ENCODE results near the gene DCST2.

Gene DCST2

DNA sequence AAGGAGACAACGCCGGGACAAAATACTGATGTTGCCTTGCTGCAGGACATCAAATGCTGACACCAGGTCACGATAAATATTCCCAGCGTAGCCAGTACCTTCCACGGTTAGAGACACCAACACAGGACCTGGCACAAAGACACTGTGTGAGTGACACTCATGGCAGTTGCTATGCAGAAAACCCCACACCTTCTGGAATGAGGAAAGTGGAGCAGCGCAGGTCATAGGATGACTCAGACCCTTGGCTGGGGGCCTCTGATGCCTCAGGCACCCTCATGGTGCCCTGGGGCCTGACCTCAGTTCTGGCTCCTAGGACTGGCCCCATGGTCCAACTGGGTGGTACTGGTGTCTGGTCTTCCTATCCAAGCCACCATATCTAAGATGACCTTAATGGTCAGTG, 7.0 kb downstream of the DCST2 start:
- DNase-seq (ENCODE audit: low spot score) = no peak

- no peak for DNase-seq (ENCODE audit: low spot score)
Observed at GRCh38 chr1:155026154-155026553, 7.4 kb downstream of the DCST2 start.

- DNase-seq (ENCODE audit: low spot score) = no peak
Observed at GRCh38 chr1:155024315-155024714, 9.3 kb downstream of the DCST2 start.

GRCh38 chr1:155023627-155024026, 10.0 kb downstream of the DCST2 start:
- no peak for DNase-seq (ENCODE audit: low spot score)

DNA sequence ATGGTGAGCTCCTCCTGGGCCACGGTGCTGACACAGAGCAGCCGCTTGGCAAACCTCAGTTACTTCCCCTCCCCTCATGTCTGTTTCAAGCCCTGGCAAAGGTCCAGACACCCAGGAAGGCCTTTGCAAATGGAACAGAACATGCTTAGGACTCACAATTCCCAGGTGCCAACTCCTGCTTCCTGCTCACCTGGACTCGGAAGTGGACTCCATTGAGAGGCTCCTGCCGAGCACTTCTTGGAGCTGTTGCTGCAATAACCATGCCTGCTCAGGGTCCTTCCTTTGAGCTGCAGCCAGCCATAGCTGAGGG, 10.7 kb downstream of the DCST2 start:
- no peak for DNase-seq (ENCODE audit: low spot score)

DNA sequence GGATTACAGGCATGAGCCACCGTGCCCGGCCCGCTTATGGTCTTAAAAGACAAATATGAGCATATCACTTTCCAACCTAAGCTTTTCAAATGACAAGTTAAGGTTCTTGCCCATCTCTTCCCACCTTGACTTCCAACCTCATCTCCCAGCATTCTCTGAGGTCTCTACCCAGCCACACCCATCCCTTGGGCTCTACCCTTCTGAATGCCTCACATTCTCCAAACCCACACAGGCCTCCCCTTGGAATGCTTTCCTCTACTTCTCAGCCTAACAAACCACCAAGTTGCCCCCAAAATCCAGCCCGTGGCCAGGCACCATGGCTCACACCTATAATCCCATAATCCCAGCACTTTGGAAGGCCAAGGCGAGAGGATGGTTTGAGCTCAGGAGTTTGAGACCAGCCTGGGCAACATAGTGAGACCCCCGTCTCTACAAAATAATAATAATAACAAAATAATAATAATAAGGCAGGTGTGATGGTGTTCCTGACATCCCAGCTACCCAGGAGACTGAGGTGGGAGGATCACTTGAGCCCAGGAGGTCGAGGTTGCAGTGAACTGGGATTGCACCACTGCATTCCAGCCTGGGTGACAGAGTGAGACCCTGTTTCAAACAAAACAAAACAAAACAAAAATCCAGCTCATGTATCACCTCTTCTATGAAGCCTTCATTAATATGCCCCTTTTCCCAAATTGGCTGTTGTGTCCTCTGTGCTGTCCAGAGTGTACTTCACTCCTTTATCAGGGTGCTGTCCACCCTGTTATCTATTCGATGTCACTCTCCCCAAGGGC, 11.2 kb downstream of the DCST2 start:
- DNase-seq (ENCODE audit: low spot score) = no peak

DNA sequence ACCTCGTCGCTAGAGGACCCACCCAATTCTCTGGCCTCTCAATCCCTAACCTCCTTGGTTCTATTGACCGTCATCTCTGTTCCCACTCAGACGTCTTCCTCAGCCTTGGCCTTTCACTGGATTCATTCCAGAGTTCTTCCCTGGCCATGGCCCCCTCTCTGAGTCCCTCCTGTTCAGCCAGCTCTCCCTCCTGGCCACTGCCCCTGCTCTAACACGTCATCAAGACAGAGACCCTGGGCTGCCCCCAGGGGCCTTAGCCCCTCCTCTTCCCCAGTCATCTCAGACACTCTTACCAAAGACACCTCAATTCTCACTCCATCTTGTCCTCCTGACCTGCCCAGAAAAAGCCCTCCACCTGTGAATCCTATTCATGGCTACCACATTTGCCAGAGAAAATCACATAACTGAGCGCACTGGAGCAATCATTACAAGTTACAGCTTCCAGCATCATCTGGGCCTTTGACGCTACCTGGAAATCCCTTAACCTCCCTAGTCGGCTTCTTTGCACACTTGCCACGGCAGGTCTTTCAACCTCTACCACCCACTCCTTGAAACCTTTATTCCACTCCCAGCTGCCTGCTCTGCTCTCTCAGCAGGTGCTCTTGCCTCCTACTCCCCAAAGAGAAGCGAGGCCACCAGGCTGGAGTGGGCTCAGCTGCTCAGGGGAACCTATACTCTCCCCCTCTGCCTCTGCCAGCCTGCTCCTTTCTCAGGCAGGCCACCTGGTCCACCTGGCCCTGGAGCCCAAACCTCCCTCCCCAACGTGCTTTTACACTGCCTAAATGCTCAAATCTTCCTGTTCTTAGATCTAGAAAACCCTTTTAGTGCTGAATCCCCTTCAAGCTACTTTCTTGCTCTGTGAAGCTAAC, 14.0 kb downstream of the DCST2 start:
- DNase-seq (ENCODE audit: low spot score) = no peak

DNA sequence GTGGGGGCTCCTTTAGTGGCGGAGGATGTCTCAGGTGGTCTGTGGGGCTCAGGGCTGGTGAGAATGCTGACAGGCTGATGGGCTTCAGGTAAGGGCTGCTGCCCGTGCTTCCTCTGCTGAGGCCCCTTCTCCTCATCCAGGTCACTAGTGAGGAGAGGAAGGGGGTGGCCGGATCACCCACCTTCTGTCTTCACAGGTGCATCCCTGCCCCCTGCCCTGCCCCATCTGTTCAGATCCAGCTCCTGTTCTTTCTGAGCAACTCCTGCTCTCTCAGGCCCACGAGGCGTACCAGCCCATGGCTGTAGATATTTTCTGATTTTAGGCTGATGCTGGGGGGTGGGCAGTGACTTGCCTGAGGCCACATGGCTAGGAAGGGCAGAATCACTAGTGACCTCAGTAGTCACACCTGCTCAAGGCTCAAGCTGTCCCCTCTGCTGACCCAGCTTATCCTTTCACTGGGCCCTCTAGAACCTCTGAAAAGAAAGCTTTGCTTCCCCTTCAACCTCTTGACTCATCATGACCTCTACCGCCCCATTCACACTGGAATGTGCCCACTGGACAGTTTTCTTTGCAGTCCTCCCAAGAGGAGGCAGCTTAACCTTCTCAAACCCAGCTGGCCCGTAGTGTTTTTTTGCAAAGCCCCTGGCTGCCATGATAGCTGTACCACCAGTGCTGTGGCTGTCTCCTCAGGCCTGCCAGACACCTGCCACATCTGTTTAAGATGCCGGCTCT, 14.8 kb downstream of the DCST2 start:
- DNase-seq (ENCODE audit: low spot score) = no peak

DNA sequence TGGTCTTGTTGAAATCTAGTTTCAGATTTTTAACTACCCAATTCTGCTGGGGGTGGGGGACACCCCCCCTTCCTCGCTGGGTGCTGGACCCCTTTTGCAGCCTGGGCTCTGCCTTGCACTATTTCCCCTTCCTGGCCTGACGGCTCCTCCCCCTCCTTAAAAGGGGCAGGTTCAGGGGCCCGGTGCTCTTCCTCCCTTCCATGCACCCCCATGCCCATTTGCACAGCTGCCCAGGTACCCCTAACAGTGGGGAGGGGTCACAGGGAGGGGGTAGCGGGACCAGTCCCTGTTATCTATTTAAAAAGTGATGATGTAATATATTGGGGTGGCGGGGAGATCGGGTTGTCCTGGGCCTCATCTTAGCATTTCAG, 15.7 kb downstream of the DCST2 start:
- DNase-seq (ENCODE audit: low spot score) = no peak

DNA sequence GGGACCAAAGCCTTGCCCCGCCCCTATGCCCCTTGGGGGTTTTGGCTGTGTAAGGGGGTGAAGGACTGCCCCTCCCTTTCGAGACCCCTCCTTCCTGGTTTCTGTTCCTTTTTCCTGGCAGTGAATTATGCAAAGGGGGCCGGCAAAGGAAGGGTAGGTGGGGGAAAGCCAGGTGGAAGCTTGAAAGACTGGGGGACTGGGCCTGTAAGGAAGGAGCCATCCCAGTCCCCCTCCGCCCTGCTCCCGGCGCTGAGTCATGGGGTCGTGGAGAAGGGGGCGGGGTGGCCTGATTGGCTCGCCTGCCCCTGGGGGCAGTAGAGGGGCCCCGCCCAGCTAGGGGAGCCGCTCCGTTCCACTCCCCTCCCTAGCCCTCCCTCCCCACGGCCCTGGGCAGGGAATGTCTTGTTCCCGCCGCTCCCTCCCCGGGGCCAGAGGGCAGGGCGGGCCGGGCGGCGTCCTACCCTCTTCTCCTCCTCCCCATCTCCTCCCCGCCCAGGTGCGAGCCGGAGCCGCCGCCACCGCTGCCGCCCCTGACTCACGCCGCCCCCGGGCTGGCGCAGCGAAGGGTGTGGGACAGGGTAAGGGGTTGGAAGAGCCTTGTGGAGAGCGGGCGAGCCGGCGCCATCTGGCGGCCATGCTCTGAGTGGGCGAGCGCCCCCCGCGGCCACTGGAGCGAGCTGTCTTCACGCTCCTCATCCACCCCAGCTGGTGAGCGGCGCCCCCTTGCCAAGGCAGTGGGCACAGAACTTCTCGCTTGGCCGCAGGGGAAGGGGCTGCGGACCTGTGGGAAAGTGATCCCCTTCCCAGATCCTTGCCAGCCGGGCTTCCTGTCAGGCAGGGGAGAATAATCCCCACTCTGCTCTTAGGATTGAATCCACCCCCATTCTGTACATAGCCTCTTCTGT, 16.3 kb downstream of the DCST2 start:
- DNase-seq (ENCODE audit: low spot score) = peak; percentile 94

- DNase-seq (ENCODE audit: low spot score) = peak; percentile 77
Observed at GRCh38 chr1:155016231-155016831, 17.2 kb downstream of the DCST2 start.

DNA sequence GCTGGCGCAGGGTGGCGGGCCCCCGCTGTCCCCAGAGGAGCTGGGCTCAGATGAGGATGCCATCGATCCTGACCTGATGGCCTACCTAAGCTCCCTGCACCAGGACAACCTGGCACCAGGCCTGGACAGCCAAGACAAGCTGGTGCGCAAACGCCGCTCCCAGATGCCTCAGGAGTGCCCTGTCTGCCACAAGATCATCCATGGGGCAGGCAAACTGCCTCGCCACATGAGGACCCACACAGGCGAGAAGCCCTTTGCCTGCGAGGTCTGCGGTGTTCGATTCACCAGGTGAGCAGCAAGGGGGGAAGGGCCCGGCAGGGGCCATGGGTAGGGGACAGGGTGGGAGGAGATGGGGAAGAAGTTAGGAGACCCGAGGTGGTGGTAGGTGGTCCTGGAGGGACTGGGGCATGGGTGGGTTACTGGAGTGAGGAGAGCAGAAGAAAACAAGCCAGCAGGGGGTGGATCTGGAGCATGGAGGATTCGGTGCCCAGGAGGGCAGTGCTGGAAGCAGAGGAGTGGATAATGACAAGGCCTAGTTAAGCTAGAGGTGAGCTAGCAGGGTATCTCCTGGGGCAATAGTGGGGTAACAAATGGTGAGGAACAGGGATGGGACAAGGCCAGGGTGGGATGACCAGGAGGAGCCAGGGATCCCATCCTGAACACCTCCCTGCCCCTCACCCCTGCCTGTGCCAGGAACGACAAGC, 17.9 kb downstream of the DCST2 start:
- no peak for DNase-seq (ENCODE audit: low spot score)

DNA sequence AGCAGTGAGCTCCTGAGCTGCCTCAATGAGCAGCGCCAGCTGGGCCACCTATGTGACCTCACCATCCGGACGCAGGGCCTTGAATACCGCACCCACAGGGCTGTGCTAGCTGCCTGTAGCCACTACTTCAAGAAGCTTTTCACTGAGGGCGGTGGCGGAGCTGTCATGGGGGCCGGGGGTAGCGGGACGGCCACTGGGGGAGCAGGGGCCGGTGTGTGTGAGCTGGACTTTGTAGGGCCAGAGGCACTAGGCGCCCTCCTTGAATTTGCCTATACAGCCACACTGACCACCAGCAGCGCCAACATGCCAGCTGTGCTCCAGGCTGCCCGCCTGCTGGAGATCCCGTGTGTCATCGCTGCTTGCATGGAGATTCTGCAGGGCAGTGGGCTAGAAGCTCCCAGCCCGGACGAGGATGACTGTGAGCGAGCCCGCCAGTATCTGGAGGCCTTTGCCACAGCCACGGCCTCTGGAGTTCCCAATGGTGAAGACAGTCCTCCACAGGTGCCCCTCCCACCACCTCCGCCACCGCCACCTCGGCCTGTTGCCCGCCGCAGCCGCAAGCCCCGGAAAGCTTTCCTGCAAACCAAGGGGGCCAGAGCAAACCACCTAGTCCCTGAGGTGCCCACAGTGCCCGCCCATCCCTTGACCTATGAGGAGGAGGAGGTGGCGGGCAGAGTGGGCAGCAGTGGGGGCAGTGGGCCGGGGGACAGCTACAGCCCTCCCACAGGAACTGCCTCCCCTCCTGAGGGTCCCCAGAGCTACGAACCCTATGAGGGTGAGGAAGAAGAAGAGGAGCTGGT, 18.7 kb downstream of the DCST2 start:
- no peak for DNase-seq (ENCODE audit: low spot score)

DNA sequence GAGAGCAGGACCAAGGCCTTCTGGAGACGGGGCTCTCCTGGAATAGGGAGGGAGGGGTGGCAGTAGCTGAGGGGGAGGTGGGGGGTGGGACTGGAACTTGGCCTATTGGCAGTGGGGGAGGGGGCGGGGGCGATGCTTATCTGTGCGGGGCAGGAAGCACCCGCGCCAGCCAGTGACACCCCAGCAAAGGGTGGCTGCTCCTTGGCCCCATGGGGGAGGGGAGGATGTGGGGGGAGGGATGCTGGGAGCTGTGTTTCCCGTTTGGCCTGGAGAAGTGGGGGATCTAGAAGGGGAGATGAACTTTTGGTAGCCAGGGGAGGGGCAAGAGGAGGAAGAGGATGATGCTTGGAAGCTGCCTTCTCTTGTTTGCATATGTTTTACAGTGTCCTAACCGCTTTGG, 19.9 kb downstream of the DCST2 start:
- DNase-seq (ENCODE audit: low spot score) = no peak

GRCh38 chr1:155012776-155013602, 20.6 kb downstream of the DCST2 start:
- no peak for DNase-seq (ENCODE audit: low spot score)

GRCh38 chr1:155012026-155012546, 21.5 kb downstream of the DCST2 start:
- DNase-seq (ENCODE audit: low spot score) = no peak

DNA sequence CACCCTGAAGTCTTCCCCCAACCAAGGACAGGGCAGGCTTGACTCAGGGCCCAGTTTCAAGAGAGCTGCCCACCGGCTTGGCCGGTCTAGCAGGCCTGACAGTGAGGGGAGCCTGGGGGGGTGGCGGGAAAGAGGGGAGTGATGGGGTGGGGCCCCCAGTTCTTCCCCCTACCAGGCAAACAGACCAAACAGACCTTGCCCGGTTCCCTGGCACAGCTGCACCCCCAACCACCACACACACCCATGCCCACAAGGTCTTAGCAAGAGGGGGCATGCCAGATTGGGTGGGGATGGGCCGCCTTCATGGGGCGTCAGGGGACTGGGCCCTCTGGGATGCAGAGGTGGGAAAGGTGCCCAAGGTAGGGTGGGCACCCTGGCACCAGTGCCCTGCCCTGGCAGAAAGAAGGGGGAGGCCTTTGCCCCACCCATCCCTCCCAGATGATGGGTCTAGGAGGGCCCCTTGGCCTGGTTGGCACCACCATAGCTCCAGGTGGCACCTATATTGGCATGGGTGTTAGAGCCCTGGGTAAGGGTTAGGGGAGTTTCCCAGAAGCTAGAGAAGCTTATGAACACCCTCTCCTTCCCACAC, 22.1 kb downstream of the DCST2 start:
- no peak for DNase-seq (ENCODE audit: low spot score)

- no peak for DNase-seq (ENCODE audit: low spot score)
Observed at GRCh38 chr1:155011004-155011416, 22.6 kb downstream of the DCST2 start.
